ENCODE data around the gene MYOG. TPM values are rescaled to one million over a fixed set of nuclear protein-coding genes. Genes with fewer than 3 reads are reported as not detected.
A peak's percentile ranks its signal among the peaks of the same experiment; 100 is the strongest.

The MYOG gene
- total and polyA plus RNA-seq, 2 of the 4 experiments (the other 2 are of a cell fraction): not detected

DNA sequence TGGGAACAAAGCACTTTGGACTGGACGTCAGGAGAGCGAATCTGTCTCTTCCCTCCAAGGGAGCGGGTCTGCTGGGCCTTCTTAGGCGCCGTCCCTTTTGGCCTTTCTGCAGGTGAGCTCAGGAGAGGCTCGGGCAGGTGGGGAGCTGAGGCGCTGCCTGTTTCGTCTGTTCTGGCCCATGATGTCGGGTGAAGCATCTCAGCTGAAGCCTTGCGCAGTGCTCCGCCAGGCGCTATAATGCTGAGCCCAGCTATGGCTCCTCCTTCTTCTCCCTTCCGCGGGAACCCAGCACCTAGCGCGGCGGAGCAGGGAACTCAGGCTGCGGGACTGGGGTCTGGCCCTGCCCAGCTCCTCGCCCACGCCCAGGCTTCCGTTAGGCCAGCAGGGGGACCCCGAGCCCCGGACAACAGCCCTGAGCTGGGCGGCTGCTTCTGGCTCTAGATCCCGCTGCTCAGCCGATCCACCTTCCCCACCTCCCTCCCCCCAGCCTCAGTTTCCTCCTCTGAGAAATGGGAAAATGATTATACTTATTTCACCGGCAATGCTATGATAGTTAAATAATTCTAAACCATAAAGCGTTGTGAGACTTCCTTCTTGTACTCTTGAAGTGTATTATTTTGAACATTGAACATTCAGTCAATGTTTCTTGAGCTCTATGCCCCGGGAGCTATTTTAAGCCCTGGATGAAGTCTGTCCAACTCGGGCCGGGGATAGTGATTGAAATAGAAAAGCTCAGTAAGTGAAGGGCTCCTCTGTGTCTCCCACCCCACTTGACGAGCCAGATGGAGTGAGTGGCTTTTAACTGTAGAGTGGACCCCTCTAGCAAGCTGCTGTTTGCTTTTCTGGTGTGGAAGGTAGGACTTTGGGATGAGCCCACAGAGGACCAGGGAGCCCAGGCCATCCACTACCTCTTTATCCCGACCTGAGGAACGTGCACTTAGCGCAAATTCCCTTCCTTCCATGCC lies 32.1 kb upstream of the MYOG start:
- H3K4me2 ChIP-seq (ENCODE audit: low read depth, low read length): no peak overlapping the region
- H3K36me3 ChIP-seq (ENCODE audit: control insufficient read depth, insufficient read depth, low read length): no peaks in the 10 kb centered on the region
- H3K27me3 ChIP-seq (ENCODE audit: control insufficient read depth, insufficient read depth, low read length): peaks cover 70% of the 10 kb centered on the region
- no TSS peak for BruUV-seq (replicated peaks)
- H3K9me1 ChIP-seq (ENCODE audit: insufficient read depth, low read length): no peaks in the 10 kb centered on the region
- 33% methylated on average over 8 of the region's 35 CpGs; no CpG with 5 or more reads in 1 of the 2 experiments for WGBS, 2 experiments (ENCODE audit: extremely low coverage in 2 of 2, insufficient read length in 1 of 2)
- H2AK9ac ChIP-seq (replicated peaks; ENCODE audit: low read depth, low read length, poor library complexity): peak overlapping the region; percentile 34
- CTCF ChIA-PET: interaction anchor here (0.6 to 3.2 kb wide), 11 partner anchors 10 to 150 kb away, joined by 3 to 22 read pairs (median 4); no protein-coding TSS in a partner anchor
- H3K79me1 ChIP-seq (ENCODE audit: low read depth in 1 of 2, low read length in 2 of 2): no peaks in the 10 kb centered on the region
- no peak overlapping the region for H3K18ac ChIP-seq (ENCODE audit: low read depth, low read length)
- no peak overlapping the region for H3K56ac ChIP-seq (ENCODE audit: extremely low read depth, insufficient read depth, low read length)
- no peaks in the 10 kb centered on the region; the same call in 1 of the 2 replicates for H4K20me1 ChIP-seq (ENCODE audit: insufficient read depth, low read length)
- no peak overlapping the region for H4K8ac ChIP-seq (ENCODE audit: low read depth in 2 of 2, low read length in 2 of 2)
- peak; percentile 99 for ATAC-seq (ENCODE audit: low read depth)
- H4K91ac ChIP-seq (ENCODE audit: insufficient read depth, low read depth, low read length): no peak overlapping the region
- H2BK5ac ChIP-seq (ENCODE audit: low read depth, low read length, poor library complexity, severe bottlenecking): no peak overlapping the region
- H2BK20ac ChIP-seq (ENCODE audit: low read depth, low read length): no peak overlapping the region
- H3K9ac ChIP-seq (ENCODE audit: low read depth, low read length): no peak overlapping the region
- dilution Hi-C loops (cut with HindIII; ENCODE audit: low sequenced_read_pairs, unreplicated experiment) (no loop called here), in situ Hi-C loops (cut with MboI; ENCODE audit: low sequenced_read_pairs) (loop anchor here (5.0 kb wide), 1 partner anchor 94 kb away; no protein-coding TSS in a partner anchor), intact Hi-C loops (cut with micrococcal nuclease) (loop anchor here (1.0 to 5.0 kb wide), 4 partner anchors 81 to 149 kb away; no protein-coding TSS in a partner anchor)
- no peak overlapping the region for H3K4ac ChIP-seq (ENCODE audit: low read depth, low read length)
- no peak overlapping the region; the same call in 1 of the 2 replicates for H3K23ac ChIP-seq (ENCODE audit: low read depth, low read length)
- H4K5ac ChIP-seq (ENCODE audit: low read depth, low read length): no peak overlapping the region
- H3K4me1 ChIP-seq (ENCODE audit: control insufficient read depth, insufficient read depth, low read length): no peaks in the 10 kb centered on the region
- H2BK15ac ChIP-seq (ENCODE audit: low read depth, low read length): no peak overlapping the region
- H2AFZ ChIP-seq (replicated peaks; ENCODE audit: low read length, poor library complexity): peak overlapping the region; percentile 78
- no peak overlapping the region for H2BK120ac ChIP-seq (ENCODE audit: low read depth, low read length)
- H3K9me3 ChIP-seq (ENCODE audit: control insufficient read depth, insufficient read depth, low read length): peaks cover 4% of the 10 kb centered on the region
- H3K14ac ChIP-seq (replicated peaks; ENCODE audit: low read depth, low read length): no peak overlapping the region
- DNase-seq: peak; percentile 50
- no peak overlapping the region for H3K27ac ChIP-seq (ENCODE audit: insufficient read depth, low read length)
- POLR2A ChIA-PET (ENCODE audit: unreplicated experiment): no interaction called here
- H2AK5ac ChIP-seq (ENCODE audit: low read depth, low read length): no peak overlapping the region
- H3K4me3 ChIP-seq (ENCODE audit: insufficient read depth, low read depth, low read length): no peak overlapping the region
- TF ChIP-seq MAZ (IDR thresholded peaks at IDR 0.05; ENCODE audit: borderline replicate concordance, low read depth, low read length) (no peak), RFX5 (IDR thresholded peaks at IDR 0.05; ENCODE audit: low read depth, low read length) (no peak), BHLHE40 (IDR thresholded peaks at IDR 0.05; ENCODE audit: low read depth, low read length) (no peak), RAD21 (IDR thresholded peaks at IDR 0.05; ENCODE audit: low read length) (peak; percentile 86), CEBPB (IDR thresholded peaks at IDR 0.05; ENCODE audit: low read depth, low read length) (no peak), POLR2A (IDR thresholded peaks at IDR 0.05; ENCODE audit: low read depth, low read length) (no peak), MAFK (IDR thresholded peaks at IDR 0.05; ENCODE audit: low read depth, low read length) (no peak), RCOR1 (IDR thresholded peaks at IDR 0.05; ENCODE audit: insufficient replicate concordance, low read length) (no peak), NFE2L2 (IDR thresholded peaks at IDR 0.05; ENCODE audit: low read depth, low read length) (no peak), CHD1 (IDR thresholded peaks at IDR 0.05; ENCODE audit: low read depth, low read length) (no peak), MXI1 (IDR thresholded peaks at IDR 0.05; ENCODE audit: borderline replicate concordance, low read depth, low read length) (no peak), FOS (IDR thresholded peaks at IDR 0.05; ENCODE audit: low read depth, low read length) (no peak), SMC3 (IDR thresholded peaks at IDR 0.05; ENCODE audit: low read depth, low read length) (peak; percentile 91)
- TF ChIP-seq, protein P1, sequence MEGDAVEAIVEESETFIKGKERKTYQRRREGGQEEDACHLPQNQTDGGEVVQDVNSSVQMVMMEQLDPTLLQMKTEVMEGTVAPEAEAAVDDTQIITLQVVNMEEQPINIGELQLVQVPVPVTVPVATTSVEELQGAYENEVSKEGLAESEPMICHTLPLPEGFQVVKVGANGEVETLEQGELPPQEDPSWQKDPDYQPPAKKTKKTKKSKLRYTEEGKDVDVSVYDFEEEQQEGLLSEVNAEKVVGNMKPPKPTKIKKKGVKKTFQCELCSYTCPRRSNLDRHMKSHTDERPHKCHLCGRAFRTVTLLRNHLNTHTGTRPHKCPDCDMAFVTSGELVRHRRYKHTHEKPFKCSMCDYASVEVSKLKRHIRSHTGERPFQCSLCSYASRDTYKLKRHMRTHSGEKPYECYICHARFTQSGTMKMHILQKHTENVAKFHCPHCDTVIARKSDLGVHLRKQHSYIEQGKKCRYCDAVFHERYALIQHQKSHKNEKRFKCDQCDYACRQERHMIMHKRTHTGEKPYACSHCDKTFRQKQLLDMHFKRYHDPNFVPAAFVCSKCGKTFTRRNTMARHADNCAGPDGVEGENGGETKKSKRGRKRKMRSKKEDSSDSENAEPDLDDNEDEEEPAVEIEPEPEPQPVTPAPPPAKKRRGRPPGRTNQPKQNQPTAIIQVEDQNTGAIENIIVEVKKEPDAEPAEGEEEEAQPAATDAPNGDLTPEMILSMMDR (conservative IDR thresholded peaks at IDR 0.05; ENCODE audit: low read depth, low read length): peak; percentile 86
- TF ChIP-seq, protein P2, sequence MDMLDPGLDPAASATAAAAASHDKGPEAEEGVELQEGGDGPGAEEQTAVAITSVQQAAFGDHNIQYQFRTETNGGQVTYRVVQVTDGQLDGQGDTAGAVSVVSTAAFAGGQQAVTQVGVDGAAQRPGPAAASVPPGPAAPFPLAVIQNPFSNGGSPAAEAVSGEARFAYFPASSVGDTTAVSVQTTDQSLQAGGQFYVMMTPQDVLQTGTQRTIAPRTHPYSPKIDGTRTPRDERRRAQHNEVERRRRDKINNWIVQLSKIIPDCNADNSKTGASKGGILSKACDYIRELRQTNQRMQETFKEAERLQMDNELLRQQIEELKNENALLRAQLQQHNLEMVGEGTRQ (IDR thresholded peaks at IDR 0.05; ENCODE audit: low read depth, low read length): no peak

All from IMR-90 (cell line).